Diencephalon (tissue), 1 donor: ENCODE results near the gene SCN3A. TPM values are rescaled to one million over a fixed set of nuclear protein-coding genes. Genes with fewer than 3 reads are reported as not detected.

Source experiments
- total RNA-seq: library from RNA; depleted of rRNA; stranded (reverse); fragments of >200 nt; gene quantifications from one replicate; pipeline ENCODE4 v1.2.3, GENCODE V29; 2014

SCN3A gene
- 197 TPM for total RNA-seq

DNA sequence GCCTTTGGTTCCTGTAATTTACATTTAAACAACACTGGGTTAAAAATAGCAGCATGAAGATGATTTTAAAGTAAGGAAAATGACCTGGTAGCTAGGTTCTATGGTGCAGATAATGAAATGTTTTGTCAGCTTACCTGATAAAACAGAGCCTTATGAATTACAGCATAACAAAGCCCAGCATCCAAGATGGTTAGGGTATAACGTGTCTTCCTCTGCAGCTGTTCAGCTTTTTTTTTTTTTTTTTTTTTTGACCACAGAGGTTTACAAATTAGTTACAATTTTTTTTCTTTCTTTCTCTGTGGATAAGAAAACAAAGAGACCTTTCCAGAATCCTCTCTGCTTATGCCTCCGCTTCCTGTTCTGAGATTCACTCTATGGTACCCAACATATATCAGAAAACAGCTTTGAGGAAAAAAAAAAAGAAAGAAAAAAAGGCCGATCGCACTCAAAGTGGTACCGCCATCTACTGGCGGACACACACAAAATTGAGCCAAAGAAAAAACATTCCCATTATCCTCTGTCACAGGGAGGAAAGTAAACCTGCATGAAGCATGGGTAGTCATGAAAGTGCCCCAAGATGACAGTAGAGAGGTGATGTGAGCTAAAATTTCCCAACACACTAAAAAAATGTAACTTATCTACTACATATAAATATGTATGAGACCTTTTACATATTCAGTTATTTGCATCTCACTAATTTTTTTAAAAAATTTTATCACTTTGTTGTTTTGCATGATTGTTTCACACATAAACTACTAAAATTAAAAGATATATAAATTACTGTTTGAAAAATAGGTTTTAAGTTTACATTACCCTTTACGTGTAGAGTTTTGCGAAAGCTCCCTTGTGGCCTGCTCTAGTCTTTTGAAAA is at the start of gene SCN3A:
Gene SCN3A, minus strand, starts transcription at position 362 of the 871 bp plus-strand sequence. CDS start 27,656 bp downstream, outside the sequence.

DNA sequence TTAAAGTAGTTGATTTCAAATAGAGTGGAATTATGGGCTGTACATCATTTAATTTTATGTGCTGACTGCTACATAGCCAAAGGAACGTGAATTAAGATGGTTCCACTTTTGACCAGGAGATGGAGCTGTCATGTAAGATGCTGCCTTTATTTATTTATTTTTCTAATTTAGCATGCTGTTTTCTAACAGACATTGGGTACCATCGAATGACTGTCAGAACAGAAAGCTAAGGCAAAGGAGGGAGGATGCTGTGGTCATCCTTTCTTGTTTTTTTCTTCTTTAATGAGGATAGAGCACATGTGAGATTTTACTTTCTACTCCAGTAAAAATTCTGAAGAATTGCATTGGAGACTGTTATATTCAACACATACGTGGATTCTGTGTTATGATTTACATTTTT is 35.4 kb upstream of the SCN3A start, which contains the start of gene SCN2A:
Gene SCN2A, plus strand, starts transcription at position 185 of the 400 bp plus-strand sequence. CDS start 56,410 bp downstream, outside the sequence.

Other genes with a start within 250 kb of the SCN3A start
- 4.4 TPM for gene SLC38A11, start 248.5 kb downstream of the SCN3A start, total RNA-seq
- gene SCN2A, start 35.4 kb upstream of the SCN3A start, total RNA-seq = 252 TPM